ENCODE measurements around the gene TMEM235. TPM values are rescaled to one million over a fixed set of nuclear protein-coding genes. Genes with fewer than 3 reads are reported as not detected.

Gene TMEM235
- total and polyA plus RNA-seq, 11 donors = not detected

DNA sequence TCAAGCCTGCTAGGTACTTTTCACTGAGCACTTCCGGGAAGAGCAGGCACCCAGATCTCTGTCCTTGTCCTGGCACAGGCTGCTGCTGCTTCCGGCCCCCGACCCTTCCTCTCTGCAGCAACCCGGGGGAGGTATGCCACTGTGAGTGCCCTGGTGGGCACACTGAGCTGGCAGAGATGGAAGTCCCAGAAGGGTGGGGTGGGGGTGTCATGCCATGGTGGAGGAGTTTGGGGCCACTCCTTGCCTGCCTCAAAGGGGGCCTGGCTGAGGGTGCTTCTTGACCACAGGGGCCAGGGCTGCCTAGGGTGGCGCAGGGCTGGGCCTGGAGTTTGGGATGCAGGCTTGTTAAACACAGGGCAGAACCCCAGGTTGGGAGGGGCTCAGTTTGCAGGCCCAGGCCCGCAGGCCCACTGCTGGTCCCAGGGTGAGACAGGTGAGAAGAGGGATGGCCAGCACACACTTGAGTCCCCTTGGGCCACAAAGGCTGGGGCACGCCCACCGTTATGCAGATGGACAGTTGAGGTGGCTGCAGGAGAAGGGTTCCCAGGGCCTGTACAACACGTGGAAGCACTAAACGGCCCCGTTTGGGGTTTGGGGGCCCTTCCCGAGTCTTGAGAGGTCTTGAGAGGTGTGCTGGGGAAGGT lies 8.7 kb downstream of the TMEM235 start:
- TF ChIP-seq POLR2A (IDR thresholded peaks at IDR 0.05) = no peak
- TF ChIP-seq, protein P1, sequence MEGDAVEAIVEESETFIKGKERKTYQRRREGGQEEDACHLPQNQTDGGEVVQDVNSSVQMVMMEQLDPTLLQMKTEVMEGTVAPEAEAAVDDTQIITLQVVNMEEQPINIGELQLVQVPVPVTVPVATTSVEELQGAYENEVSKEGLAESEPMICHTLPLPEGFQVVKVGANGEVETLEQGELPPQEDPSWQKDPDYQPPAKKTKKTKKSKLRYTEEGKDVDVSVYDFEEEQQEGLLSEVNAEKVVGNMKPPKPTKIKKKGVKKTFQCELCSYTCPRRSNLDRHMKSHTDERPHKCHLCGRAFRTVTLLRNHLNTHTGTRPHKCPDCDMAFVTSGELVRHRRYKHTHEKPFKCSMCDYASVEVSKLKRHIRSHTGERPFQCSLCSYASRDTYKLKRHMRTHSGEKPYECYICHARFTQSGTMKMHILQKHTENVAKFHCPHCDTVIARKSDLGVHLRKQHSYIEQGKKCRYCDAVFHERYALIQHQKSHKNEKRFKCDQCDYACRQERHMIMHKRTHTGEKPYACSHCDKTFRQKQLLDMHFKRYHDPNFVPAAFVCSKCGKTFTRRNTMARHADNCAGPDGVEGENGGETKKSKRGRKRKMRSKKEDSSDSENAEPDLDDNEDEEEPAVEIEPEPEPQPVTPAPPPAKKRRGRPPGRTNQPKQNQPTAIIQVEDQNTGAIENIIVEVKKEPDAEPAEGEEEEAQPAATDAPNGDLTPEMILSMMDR (IDR thresholded peaks at IDR 0.05) = no peak
- Histone ChIP-seq H3K36me3 (no peaks in the 10 kb centered on the region), H3K9me3 (peaks cover 0 to under 1% (median 0%) of the 10 kb centered on the region in 12 donors), H3K27me3 (no peaks in the 10 kb centered on the region), H3K27ac (no peak overlapping the region), H3K4me1 (peaks cover 0 to 5% (median 0%) of the 10 kb centered on the region in 12 donors), H3K4me3 (no peak overlapping the region)
- WGBS, 4 donors = 76 to 85% (median 84%) methylated on average over 8 to 12 of the region's 12 CpGs
- DNase-seq = peak in 1 of 5 donors; percentile 51
- intact Hi-C loops (cut with DNase I) = no loop called here
- no peak for ATAC-seq

DNA sequence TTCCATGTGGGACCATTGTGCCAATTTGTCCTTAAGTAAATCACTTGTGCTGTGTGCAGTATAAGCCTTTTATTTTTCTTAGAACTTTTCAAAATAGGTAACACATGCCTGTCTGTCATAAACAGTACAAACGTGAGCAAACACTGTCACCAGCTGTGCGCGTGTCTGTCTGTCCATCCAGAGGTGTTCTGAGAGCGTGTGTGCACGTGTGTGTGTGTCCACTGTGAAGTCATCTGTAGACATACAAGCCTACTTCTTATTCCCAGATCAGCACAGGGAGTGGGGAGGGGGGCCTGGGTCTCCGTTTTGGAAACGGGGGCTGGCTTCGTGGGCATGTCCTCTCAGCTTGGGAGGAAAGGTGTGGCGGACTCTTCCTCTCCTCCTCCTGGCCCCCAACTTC lies 9.4 kb downstream of the TMEM235 start:
- DNase-seq (no peak), ATAC-seq (no peak)
- Histone ChIP-seq H3K4me1 (peaks cover 0 to 5% (median 0%) of the 10 kb centered on the region in 12 donors), H3K4me3 (no peak overlapping the region), H3K27me3 (no peaks in the 10 kb centered on the region), H3K9me3 (peaks cover 0 to 5% (median 0%) of the 10 kb centered on the region in 12 donors), H3K36me3 (no peaks in the 10 kb centered on the region), H3K27ac (no peak overlapping the region)
- intact Hi-C loops (cut with DNase I) = no loop called here
- no peak for TF ChIP-seq POLR2A (IDR thresholded peaks at IDR 0.05)
- TF ChIP-seq, protein P1 (IDR thresholded peaks at IDR 0.05) = no peak
- WGBS, 4 donors = 74 to 93% (median 87%) methylated on average over 8 to 9 of the region's 9 CpGs

DNA sequence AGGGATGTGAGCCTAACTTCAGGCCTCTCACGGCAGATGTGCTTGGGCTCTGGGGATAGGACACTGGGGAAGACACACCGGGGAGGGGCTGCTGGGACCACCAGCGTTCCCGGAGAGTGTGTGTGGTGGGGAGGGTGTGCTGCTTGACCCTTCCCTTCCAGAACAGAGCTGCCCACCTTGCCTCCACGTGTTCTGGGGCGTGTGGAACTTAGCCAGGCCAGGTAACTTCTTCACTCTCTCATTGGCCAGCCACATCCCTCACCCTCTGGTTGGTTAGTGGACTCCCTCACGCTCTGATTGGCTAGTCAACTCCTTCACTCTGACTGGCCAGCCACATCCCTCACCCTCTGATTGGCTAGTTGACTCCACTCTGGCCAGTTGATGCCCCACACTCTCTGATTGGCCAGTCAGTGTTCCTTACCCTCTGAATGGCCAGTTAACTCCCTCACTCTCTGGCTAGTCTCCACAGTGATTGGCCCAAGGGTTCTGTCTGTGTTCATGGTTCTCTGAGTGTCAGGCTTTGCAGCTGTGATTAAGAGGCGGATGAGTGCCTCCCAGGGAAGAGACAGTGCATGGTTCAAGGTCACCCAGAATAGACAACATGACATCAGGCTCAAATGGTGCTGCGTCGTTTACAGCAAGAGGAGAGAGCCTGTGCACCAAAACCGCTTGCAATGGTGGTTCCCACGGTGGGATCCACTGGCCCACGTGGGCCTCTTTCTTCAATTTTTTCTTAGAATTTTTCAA lies 10.0 kb downstream of the TMEM235 start:
- no peak overlapping the region for H3K27ac ChIP-seq
- peaks cover 0 to 5% (median 0%) of the 10 kb centered on the region in 12 donors for H3K9me3 ChIP-seq
- WGBS, 4 donors = 78 to 91% (median 80%) methylated on average over 9 to 13 of the region's 13 CpGs
- ATAC-seq (peak in 3 of 4 donors; percentile 51 to 64 (median 58)), DNase-seq (no peak)
- H3K36me3 ChIP-seq = no peaks in the 10 kb centered on the region
- intact Hi-C loops (cut with DNase I) = no loop called here
- TF ChIP-seq, protein P1 (IDR thresholded peaks at IDR 0.05) = no peak
- no peak for TF ChIP-seq POLR2A (IDR thresholded peaks at IDR 0.05)
- no peaks in the 10 kb centered on the region for H3K27me3 ChIP-seq
- H3K4me3 ChIP-seq = no peak overlapping the region
- peaks cover 0 to 5% (median 0%) of the 10 kb centered on the region in 12 donors for H3K4me1 ChIP-seq

DNA sequence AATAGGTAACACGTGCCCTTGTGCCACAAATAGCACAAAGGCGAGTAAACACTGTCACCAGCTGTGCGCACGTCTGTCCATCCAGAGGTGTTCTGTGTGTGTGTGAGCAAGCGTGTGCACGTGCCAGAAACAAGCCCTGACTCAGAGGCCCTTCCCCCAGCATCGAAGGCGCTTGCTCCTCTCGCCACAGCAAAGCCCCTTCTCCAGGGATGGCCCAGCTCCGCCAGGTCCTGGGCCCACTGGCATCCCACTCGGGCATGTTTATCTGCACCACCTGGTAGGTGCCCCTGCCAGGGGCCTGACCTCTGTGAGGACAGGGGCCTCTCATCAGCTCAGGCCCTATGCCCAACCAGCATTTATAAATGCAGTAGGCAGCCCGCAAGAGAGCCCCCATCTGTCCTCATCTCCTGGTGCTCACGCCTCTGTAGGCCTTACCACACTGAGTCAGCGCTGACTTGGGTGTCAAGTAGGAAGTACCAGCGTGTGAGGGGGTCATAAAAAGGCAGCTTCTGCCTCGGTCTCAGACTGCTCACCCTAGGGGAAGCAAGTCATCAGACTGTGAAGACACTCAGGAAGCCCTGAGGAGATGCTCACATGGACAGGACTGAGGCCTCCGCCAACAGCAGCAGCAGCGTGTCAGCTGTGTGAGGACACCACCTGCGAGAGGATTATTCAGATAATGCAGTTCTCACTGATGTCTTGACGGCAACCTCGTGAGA lies 10.8 kb downstream of the TMEM235 start:
- WGBS, 4 donors = 81 to 88% (median 84%) methylated on average over 15 to 21 of the region's 21 CpGs

More for the DNA sequence above, 10.8 kb downstream of the TMEM235 start:
- Histone ChIP-seq H3K27ac (no peak overlapping the region), H3K4me3 (no peak overlapping the region), H3K27me3 (no peaks in the 10 kb centered on the region), H3K36me3 (no peaks in the 10 kb centered on the region), H3K9me3 (peaks cover 0 to 5% (median 0%) of the 10 kb centered on the region in 12 donors), H3K4me1 (peaks cover 0 to 5% (median 0%) of the 10 kb centered on the region in 12 donors)
- no peak for DNase-seq
- intact Hi-C loops (cut with DNase I) = no loop called here
- peak in 1 of 4 donors; percentile 12 for ATAC-seq
- TF ChIP-seq POLR2A (IDR thresholded peaks at IDR 0.05) = no peak
- TF ChIP-seq, protein P1 (IDR thresholded peaks at IDR 0.05) = no peak

Measured in heart left ventricle (tissue), 16 donors.